T-helper 22 cell (primary cell): ENCODE data around the gene ITPR2.
"Not testable (repeated sequence)": the region's sequence is repeated elsewhere in the genome, so short reads cannot be mapped to it uniquely, and the experiment has no call there.

Experiments used
- DNase-seq: peaks from one replicate; pipeline ENCODE4 v3.0.0-alpha.2; 2020; ENCODE audit warnings: low read depth

The ITPR2 gene

DNA sequence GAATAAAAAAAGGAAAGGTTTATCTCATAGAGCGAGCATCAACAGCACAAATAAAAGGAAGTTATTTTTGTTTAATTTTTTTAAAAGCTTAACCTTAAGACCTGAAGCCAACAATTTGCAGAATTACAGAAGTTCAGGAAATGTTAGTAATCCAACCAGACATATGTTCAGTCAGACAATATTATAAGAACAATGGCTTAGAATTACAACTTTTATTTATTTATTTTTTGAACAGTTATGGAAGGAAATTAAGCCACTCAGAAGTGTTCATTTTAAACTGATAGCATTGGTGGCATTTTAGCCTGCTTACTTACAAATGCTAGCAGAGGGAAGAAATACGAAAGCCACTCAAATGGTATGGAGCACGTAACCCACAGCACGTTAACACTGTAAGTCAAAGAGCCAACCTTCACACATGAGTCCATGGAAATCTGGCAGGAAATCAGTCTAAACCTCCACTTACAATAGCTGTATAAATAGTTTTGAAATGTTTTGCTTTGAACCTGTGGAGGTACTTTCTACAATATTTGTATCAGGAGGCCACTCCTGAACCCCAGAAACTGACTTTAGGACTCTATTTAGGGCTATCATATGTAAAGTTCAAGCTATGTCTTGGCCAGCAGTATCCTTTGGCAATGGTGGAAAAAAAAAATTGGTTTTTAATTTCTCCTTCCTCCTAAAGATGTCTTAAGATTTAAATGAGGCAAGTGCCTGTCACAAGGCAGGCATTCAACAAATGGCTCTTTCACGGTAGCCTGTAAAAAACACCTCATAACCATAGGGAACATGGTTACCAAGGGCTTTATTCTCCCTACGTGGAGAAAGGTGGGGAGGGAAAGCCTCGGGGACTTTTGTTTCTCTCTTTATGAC lies 102.3 kb downstream of the ITPR2 start:
- DNase-seq = no peak

DNA sequence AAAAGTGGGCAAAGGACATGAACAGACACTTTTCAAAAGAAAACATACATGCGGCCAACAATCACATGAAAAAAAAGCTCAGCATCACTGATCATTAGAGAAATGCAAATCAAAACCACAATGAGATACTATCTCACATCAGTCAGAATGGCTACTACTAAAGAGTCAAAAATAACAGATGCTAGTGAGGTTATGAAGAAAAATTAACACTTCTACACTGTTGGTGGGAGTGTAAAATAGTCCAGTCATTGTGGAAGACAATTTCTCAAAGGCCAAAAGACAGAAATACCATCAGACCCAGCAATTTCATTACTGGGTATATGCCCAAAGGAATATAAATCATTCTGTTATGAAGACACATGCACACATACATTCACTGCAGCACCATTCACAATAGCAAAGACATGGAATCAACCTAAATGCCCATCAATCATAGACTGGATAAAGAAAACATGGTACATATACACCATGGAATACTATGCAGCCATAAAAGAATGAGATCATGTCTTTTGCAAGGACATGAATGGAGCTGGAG lies 103.8 kb downstream of the ITPR2 start:
- not testable (repeated sequence) for DNase-seq

DNA sequence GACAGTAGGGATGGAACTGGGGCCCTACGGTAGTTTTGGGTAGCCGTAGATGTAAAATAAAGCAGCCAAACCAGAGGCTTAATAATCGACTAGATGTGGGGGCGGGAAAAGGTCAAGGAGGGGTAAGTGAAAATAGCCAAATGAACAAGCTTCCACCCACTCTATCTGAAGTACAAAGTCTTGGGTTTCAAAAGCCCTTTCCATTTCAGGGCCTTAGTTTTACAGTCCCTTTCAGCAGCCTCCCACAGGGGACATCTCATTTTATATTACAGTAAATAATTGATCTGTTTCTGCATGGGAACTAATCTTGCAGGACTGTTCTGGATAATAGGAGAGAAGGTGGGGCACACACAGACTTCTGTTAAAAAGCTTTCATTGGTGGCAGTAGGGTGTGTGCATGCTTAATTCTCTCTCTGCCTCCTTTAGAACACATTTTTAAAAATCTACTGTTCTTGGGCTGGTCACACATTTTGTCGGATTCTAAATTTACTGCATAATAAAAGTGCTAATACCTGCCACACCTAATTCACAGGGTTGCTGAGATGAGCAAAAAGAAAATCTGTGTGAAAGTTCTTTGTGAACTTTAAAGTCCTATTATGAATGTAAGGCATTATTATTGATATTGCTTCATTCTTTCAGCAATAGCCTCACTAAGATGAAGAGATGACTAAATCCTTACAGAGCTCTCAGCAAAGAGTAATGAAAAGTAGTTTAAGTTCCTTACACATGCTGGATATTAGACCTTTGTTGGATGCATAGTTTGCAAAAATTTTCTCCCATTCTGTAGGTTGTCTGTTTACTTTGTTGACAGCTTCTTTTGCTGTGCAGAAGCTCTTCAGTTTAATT lies 104.6 kb downstream of the ITPR2 start:
- DNase-seq = no peak

DNA sequence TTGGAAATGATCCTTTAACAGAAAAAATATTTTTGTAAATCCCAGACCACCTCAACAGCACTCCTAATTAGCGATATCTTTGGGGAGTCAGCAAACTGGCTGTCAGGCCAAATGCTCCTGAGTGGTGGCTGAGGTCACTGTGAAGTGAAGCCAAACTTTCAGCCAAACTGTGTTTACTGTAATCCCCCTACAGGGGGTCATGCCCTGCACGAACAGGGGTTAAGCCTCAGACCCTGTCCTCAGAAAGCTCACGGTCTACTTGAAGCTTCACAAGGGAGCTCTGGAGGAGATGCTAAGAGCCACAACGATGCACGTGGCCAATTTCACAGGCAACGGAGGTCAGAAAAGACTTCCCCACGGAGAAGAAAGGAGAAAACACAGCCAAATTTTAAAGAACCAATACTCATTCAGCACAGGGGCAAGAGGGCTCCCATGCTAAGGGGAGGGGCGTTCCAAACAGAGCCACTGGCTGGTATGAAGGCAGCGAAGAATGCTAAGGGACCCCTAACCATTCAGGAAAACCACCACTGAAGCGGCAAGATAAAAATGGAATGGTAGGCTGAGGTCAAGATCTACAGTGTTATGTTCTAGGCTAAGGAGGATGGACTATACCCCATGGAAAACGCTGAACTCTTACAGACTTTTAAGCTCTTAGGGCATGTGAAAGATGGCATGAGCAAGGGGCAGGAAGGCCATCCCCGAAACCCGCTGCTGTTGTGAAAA lies 105.4 kb downstream of the ITPR2 start:
- no peak for DNase-seq

DNA sequence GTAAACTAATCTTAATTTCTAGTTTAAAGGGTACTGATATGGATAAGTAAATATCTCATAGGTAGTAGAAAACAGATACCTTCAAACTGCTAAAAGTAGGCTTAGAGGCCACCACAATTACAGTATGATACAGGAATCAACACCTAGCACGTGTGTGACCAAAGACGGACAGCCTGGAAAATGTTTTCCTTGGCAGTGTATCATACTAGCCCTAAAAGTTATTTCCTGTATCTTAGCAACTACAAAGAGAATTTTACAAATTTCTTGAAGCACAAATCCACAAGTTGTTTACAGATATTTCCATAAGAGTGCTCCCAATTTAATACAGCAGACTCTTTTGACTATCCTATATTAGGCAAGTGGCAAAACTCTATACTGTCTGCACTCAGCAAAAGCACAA lies 106.0 kb downstream of the ITPR2 start:
- no peak for DNase-seq

DNA sequence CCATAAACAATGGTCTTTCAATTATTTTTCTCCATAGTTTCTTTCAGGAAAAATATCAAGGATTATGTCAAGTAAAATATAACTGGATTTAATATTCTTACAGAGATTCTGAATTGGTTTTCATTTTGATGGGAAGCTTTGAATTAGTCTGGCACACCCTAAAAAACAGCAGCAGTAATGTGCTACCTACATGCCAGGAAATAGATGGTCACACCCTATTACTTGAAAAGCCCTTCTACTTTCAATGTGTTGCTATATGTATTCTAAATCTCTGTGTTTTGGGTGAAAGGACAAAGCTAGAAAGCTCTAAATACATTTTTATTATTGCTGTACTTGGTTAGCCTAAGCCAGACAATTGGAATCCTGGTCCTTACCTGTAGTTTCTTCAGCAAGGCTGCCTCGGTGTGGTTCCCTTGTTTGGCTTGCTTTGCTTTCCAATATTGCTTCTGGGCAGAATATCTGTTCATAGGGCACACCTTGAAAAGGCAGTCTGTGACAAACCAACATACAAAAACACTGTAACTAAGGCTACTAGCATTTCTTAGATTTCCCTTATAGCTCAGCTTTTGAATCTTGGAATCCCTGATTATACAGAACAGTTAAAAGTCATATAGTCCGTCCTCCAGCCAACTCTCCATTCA lies 107.6 kb downstream of the ITPR2 start:
- DNase-seq = no peak

DNA sequence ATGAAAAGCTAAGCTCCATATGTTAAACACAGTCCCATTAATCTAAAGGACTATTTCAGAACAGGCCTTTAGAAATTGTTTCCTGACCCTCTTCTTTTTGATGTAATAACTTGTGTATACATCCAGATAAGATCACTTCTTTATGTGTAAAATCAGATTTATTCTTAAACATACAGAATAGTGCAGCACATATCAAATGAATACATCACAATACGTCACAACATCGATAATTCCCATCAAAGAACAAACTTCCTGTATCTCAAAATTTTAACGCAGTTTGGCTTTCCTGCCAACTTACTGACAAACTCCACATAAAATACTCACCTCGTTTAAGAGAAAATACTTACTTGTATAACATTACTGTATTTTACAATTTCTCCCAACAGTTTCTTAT lies 108.7 kb downstream of the ITPR2 start:
- no peak for DNase-seq

DNA sequence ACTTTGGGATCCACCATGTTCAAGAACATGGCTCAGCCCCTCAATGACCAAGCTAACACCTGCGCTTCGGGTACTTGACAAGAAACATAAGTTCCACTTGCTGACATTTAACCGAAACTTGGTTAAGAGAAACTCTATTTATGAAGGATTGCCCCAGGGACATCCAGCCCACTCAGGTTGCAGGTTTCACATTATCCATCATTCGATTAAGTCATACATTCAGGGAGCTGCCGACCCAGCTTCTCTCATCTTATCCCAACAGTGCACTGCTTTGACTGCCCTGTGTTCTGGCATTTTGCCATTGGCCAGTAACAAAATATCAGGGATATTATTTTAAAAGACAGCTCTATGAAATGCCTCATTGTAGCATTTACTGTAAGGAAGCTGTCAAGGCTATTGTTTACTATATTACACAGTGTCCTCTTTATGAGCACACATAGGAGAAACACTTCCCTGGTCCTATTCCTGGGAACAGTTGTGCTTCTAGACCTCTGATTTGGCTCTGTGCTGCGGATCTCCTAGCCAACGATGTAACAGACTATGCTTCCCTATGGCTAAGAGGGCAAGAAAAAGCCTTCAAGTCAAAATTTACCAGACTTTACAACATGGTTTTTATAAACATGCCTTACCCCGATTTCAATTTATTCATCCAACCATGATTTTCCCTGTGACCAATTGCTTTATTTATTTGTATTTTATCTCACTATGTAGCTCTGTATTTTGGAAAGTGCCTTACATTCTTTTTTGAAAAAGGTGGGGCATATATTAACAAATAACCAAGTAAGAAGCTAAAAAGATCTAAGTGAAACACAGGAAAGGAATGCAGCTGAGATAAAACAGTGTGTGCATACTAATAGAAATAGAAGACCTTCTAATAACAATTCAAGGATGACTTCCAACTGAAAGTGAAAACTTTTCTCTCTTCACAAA lies 109.3 kb downstream of the ITPR2 start:
- no peak for DNase-seq

DNA sequence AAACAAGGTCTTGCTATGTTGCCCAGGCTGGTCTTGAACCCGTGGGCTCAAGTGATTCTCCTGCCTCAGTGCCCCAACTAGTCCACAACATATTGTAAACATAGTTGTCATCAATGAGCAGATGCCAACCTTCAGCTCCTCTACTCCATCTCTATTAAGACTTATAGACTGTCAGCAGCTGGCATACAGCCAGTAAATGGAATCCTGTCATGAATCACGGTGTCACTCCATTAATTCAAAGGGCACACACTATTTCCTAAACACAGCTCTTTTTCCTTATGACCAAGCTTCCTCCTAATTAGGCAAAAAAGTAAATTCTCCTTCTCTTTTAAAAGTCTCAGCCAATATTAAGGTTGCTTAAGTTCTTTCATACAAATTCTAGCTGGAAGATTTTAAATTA lies 111.2 kb downstream of the ITPR2 start:
- DNase-seq = no peak

DNA sequence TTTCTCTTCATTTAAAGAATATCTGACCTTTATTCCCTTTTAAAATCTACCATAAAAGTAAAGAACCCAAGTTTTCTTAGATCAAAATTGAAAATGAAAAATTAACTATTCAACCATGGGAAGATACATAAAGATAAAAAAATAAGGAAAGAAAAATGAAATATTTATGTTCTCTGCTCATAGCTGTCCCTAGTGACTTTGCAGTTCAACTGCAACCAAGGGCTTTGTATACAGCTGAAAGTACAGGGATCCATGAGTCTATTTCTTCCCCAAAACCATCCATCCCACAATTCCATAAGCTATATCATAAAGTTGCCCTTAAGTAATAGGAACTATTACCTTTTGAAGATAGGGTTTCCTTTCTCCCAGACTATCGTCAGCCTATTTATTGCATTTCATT lies 113.1 kb downstream of the ITPR2 start:
- DNase-seq = no peak

DNA sequence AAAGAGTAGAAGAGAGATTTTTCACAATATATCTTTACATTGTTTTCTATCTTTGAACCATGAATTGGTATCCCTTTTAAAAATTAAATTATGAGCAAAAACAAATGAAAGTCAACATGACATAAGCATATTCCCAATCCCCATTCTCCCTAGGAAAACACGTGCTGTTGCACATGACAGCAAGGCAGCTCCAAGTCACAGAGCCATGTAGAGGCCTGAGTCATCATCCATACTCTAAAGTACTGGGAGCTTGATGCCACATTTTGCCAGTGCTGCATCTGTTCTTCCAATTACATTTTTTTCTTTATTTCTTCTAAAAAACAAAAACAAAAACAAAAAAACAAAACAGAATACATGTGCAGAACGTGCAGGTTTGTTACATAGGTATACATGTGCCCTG lies 115.2 kb downstream of the ITPR2 start:
- no peak for DNase-seq

DNA sequence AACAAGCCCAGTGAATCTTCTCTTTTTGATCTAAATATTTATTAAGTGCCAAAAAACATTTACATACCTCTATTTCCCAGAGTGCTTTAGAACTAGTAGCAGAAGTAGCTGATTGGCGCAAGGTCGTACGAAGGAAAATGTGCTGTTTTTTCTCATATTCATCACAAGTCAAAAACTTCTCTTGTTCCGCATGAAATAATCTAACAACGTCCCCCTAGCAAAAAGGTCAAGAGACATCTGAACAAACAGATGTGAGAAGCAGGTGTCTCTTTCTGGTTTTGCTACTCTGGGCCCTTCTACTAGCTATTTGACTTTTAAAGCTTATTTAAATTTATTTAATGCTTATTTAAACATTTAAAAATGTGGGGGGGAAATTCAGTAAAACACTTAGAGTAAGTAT lies 117.8 kb downstream of the ITPR2 start:
- DNase-seq = no peak

DNA sequence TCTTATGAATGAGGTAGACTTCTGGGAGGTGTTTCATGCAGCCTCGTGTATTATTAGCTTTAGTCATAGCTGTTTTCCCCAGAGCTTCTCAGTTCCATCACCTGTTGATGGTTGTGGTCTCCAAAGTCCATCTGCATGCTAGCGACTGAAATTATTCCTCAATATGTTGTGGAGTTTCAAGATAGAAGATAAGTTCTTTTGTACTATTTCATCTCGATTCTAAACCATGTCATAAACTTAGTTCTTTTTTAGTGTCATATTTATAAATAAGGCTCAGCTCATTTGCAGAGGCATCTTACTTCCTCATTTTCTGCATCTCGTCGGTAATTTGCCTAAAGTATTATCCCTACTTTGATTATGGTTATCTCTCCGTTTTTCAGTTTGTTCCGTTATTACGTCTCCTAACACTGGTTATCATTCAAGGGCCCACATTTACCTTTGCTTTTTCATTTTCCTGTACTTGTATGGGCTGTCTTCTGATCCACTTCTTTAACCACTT lies 119.1 kb downstream of the ITPR2 start:
- no peak for DNase-seq

DNA sequence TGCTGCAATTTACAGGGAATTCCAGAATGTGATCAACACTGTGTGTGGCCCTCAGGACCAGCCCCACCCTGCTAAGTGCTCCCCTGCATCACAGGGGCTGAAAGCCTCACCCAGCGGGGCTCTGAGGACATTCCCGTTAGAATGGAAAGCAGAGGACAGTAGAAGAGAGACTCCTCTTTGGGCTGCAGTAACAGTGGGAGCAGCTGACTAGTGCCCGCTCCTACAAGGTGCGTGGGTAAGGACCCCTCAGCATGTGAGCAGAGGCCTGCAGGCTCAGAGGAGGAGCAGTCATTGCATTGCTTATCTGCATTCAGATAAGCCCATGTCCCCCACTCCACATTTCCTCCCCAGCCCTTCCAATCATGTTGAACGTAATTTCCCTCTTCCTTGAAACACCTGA lies 120.1 kb downstream of the ITPR2 start:
- DNase-seq = no peak

DNA sequence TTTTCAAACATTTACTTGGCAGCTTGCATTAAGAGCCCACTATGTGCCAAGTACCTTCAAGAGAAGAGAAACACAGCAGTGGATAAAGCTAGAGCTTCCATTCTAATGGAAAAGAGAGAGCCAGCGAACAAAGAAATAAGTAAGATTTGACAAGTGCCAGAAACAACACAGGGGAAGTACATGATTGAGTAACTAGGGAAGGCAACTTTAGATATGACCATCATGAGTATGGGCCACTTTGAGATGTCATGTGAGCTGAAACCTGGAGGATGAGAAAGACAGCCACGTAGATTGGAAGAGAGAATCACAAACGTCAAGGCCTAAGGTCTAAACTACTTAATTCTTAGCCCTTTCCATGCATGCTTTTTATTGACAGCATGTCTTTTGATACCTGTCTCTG lies 121.4 kb downstream of the ITPR2 start:
- DNase-seq = no peak

DNA sequence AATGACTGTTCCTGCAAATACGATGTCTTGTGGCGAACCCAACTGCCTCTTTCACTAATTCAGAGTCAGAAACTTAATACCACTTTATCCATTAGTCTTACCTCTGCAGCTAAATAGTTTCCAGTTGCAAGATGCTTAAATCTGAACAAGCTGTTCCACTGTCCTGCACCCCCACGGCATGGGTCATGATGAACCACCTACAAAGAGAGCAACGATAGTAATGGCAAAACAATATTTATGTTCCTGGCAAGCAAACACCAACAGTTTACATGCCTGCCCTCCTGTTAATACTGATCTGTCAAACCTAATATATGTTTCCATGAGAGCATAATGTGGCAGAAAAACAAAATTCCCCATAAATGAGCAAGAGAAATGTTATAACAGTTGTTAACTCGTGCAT lies 121.9 kb downstream of the ITPR2 start:
- DNase-seq = no peak

DNA sequence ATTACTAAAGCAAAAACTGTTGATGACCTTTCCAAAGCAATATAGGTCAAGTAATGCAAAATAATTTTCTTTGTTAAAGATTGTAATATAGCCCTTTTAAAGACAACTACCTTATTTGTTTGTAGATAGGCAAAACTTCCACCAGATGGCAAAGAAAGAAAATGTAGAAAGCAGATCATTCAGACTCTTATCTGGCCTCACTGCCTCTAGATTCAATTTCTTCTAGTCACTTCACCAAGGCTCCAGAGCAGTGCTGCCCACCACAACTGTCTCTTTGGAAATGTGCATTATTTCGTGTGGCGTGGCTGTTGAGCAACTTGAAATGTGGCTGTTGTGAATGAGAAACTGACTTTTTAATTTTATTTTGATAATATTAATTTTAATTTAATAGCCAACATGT lies 127.1 kb downstream of the ITPR2 start:
- no peak for DNase-seq

DNA sequence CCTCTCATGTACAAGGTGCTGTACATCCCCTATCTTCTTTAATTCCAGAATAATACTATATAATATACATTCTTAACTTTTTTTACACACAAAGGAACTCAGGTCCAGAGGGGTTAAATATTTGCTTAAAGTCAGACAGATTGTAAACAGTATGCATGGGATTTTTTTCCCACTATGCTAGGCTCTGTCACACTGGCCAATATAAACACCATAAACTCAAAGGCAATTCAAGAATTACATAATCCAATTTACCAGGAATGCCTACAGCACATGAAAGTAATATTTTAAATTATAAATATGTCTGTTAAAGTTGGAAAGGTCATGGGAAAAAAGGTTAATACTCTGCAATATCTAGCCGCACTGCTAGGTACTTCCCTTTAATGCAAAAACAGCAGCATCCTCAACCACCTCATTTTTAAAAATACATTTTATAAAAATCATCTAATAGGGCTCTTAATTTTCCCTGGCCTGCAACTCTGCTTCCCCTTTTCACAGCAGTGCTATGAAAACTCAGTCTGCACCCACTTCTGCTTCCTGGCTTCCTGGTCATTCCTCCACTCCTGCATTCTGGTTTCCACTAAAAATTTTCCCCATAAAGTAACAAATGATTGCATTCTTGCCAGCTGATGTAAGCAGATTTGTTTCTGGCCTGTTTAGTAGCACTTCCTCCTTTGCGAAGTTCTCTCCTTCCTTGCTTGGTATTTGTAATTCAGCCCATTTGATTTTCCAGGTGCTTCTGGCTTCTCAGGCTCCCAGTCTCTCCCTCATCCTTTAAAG lies 128.1 kb downstream of the ITPR2 start:
- DNase-seq = no peak

DNA sequence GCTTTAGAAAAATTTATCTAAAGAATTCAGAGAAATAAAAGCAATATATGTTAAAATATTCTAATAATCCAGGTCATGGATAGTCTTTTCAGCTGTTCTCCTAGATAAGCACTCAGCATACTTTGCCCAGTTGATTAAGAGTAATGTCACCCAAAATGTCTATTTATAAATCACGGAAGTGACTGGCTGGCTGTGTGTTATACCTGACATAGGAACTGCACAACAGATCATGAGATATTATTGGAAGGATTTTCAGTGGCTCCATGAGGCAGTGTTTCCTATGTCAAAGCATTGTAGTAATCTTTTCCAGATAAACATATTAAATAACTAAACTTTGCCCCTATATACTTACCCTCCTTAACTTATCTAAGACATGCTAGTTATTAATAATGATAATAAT lies 128.8 kb downstream of the ITPR2 start:
- no peak for DNase-seq

DNA sequence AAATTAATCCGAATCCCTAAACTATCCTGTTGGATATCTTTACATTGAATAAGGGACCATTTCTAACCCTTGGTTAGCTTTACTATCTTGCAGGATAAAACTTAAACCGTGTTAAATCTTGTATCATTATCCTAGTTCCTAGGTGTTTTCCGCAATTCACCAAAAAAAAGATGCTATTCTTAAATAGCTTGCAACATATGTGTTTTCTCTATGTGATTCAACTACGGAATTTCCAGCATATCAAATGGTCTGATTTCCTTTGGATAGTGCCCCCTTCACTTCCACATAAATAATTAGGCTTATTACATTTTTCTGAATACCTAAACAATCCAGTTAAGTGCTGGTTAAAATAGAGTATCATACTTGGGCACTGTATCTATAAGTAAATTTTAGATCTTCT lies 130.3 kb downstream of the ITPR2 start:
- DNase-seq = no peak
